GM20000 (cell line): ENCODE data around the gene PRMT3.
"Not testable (repeated sequence)": the region's sequence is repeated elsewhere in the genome, so short reads cannot be mapped to it uniquely, and the experiment has no call there.

Experiments used
- DNase-seq: peaks from one replicate; pipeline ENCODE4 v3.0.0; 2012; ENCODE audit warnings: low spot score
- TF ChIP-seq, protein P1 (sequence below): IDR thresholded peaks from 2 replicates; pipeline ENCODE4 v1.5.1; 2012; ENCODE audit warnings: mild to moderate bottlenecking, control low read depth; ENCODE audit errors: extremely low read depth, missing control alignments

PRMT3 gene

DNA sequence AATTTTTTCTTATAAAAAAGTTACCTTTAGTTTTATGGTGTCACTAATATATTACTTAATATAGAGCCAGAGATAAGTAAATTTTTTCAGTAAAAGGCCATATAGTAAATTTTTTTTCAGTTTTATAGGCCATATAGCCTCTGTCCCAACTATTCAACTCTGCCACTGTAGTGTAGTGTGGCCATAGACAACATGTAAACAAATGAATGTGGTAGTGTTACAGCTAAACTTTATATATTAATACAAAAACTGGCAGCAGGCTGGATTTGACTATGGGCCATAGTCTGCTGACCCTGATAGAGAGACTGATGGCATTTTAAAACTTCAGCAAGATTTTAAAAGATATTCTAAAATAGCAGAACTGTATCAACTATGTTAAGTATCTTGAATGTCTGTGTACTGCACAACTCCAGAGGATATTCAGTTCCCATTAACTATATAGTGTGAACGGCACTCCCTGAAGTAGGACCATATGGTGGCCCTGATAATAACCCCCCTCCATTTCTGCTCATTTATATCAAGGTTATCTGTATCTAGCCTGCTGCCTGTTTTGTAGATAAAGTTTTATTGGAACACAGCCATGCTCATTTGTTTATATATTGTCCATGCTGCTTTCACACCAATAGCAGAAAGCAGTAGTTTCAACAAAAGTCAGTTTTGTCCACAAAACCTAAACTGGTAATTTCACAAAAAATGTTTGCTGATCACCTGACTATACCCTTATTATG, 71.6 kb downstream of the PRMT3 start:
- TF ChIP-seq, protein P1, sequence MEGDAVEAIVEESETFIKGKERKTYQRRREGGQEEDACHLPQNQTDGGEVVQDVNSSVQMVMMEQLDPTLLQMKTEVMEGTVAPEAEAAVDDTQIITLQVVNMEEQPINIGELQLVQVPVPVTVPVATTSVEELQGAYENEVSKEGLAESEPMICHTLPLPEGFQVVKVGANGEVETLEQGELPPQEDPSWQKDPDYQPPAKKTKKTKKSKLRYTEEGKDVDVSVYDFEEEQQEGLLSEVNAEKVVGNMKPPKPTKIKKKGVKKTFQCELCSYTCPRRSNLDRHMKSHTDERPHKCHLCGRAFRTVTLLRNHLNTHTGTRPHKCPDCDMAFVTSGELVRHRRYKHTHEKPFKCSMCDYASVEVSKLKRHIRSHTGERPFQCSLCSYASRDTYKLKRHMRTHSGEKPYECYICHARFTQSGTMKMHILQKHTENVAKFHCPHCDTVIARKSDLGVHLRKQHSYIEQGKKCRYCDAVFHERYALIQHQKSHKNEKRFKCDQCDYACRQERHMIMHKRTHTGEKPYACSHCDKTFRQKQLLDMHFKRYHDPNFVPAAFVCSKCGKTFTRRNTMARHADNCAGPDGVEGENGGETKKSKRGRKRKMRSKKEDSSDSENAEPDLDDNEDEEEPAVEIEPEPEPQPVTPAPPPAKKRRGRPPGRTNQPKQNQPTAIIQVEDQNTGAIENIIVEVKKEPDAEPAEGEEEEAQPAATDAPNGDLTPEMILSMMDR = no peak
- no peak for DNase-seq

DNA sequence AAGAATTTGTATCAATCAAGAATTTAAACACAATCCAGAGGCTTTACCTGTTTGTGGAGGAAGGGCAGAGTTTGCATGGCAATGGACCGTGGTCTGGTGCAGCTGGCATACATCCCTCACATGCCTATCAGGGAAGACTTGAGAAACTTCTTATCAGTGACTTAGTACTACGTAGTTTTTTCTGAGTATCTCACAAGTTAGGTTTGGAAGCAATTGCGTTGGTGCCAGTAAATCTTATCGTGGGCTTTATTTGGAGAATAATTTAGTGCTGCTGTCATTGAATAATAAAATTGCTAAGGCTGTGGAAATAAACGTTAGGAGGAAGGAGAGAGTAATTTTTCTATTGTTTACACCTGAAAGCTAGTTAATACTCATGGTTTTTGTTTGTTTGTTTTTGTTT, 72.3 kb downstream of the PRMT3 start:
- no peak for DNase-seq
- TF ChIP-seq, protein P1 = no peak

DNA sequence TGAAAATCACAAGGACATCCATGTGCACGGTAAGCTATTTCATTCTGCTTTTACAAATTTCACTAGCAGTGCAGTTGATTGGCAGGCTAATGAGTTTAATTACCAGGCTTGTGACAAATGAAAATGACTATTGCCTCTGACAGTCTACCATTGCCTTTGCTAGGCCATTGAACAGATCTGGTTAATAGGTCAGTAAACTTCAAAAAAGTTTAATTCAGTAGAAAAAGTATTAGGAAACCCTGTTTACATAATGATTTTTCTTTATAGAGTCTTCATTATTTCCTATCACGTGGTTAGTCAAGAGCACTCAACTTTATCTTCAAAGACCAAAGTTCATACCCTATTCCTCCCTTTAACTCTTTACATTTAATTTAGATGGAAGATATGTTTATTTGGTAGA, 77.0 kb downstream of the PRMT3 start:
- TF ChIP-seq, protein P1 = no peak
- no peak for DNase-seq

DNA sequence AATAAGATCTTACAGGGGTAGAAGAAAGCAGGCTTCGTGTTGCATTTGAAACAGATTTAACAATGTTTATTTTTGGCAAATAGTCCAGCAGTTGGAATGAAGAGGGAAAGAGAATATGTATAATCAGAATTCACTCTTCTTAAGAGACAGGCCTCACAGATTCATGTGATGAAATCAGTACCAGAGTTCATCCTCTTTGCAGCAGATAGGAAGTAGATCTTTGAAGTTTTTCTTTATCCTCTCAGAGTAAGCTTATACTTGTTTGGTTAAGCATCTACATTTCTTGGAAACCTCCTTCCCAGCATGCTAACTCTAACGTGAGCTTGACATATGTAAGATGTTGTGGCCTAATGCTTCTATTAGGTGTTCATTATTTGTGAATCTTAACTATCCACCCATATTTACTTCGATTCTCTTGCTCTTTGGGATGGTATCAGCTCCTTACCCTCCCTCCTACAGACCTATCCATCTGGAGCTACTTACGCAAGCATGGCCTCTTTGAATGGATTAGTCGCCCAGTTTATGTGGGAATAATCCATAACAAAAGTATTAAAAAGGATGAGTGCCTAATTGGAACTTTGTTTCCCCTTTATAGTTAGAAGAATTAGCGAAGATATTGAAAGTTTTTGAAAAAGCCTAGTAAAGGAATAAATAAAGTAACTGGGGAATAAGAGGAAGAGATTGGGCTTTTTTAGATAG, 80.1 kb downstream of the PRMT3 start:
- DNase-seq = no peak
- TF ChIP-seq, protein P1 = no peak

DNA sequence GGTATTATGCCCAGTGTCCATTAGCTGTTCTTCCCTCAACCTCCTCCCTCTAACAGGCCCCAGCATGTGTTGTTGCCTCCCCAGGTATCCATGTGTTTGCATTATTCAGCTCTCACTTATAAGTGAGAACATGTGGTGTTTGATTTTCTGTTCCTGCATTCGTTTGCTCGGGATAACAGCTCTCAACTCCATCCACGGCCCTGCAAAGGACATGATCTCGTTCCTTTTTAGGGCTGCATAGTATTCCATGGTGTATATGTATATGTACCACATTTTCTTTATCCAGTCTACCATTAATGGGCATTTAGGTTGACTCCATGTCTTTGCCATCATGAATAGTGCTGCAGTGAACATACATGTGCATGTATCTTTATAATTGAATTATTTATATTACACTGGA, 82.8 kb downstream of the PRMT3 start:
- no peak for DNase-seq
- TF ChIP-seq, protein P1 = no peak

DNA sequence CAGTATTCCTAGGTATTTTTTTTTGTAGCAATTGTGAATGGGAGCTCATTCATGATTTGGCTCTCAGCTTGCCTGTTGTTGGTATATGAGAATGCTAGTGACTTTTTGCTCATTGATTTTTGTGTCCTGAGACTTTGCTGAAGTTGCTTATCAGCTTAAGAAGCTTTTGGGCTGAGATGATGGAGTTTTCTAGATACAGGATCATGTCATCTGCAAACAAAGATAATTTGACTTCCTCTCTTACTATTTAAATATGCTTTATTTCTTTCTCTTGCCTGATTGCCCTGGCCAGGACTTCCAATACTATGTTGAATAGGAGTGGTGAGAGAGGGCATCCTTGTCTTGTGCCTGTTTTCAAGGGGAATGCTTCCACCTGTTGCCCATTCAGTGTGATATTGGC, 84.4 kb downstream of the PRMT3 start:
- not testable (repeated sequence) for DNase-seq

DNA sequence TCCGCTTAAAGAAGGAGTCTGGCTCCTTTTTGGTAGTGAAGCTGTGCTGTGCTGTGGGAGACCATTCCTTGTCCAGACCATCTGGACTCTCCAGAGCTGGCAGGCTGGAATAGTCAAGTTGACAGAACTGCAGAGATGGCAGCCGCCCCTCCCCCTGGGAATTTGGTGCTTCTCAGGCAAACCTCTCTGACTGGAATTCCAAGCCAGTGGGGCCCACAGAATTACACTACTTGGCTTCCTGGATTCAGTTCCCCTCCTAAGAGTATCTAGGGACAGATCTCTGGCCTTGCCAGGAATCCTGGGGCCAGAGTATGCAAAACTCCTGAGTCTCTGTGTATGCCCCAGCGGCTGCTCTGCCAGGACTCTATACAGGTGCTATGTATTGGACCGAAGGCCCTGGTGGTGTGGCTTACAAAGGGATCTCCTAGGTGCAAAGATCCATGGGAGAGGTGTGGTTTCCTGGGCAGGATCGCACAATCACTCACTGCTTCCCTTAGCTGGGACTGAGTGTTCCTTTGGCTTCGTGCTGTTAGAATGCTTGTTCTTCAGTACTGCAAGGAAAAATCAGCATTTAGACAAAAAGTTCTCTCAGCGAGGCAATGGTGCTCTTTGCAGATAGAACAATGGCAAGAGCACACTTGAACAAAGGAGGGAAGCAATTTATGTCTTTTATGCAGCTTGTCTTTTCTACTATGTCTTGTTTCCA, 86.8 kb downstream of the PRMT3 start:
- TF ChIP-seq, protein P1 = no peak

More for the DNA sequence above, 86.8 kb downstream of the PRMT3 start:
- DNase-seq = no peak
